Lower leg skin (tissue), 3 donors: Measurements from ENCODE around the gene NSUN2.

Experiments used
- CTCF ChIP-seq, 3 donors: fragments of 450-650 bp; IDR thresholded peaks; one replicate each; pipeline ENCODE4 v1.5.1; 2016; ENCODE audit warnings: antibody characterized with exemption in 3 of 3, mild to moderate bottlenecking in 3 of 3, moderate library complexity in 2 of 3
- POLR2A ChIP-seq, 2 donors: fragments of 450-650 bp; IDR thresholded peaks; one replicate each; pipeline ENCODE4 v1.6.1; 2016 to 2017; ENCODE audit warnings: antibody characterized with exemption in 2 of 2, mild to moderate bottlenecking in 1 of 2, moderate library complexity in 1 of 2

GRCh38 chr5:6678385-6678784 lies 45.5 kb upstream of the NSUN2 start:
- TF ChIP-seq POLR2A (IDR thresholded peaks at IDR 0.05) (no peak), CTCF (IDR thresholded peaks at IDR 0.05) (no peak)
